ENCODE data around the gene SUN1. TPM values are rescaled to one million over a fixed set of nuclear protein-coding genes. Genes with fewer than 3 reads are reported as not detected.

SUN1 gene
- total RNA-seq, 1 donor from 2014 or later: 186 TPM

- Histone ChIP-seq H3K4me1 (peaks cover 0 to 9% of the 10 kb centered on the region in 2 donors), H3K27ac (no peak overlapping the region), H3K4me3 (no peak overlapping the region), H3K9me3 (no peaks in the 10 kb centered on the region), H3K36me3 (peaks cover 60 to 62% of the 10 kb centered on the region in 2 donors), H3K27me3 (no peaks in the 10 kb centered on the region)
- no peak for TF ChIP-seq CTCF (IDR thresholded peaks at IDR 0.05)
- intact Hi-C loops (cut with DNase I): no loop called here
- DNase-seq (ENCODE audit: low spot score in 2 of 2): no peak
Measured at GRCh38 chr7:888081-889024, 56.1 kb downstream of the SUN1 start.

- no peak for DNase-seq (ENCODE audit: low spot score in 2 of 2)
- no peak overlapping the region for H3K4me3 ChIP-seq
- no peaks in the 10 kb centered on the region for H3K27me3 ChIP-seq
- no peak for TF ChIP-seq CTCF (IDR thresholded peaks at IDR 0.05)
- intact Hi-C loops (cut with DNase I): no loop called here
- peaks cover 0 to 4% of the 10 kb centered on the region in 2 donors for H3K4me1 ChIP-seq
- H3K36me3 ChIP-seq: peaks cover 63 to 68% of the 10 kb centered on the region in 2 donors
- no peak overlapping the region for H3K27ac ChIP-seq
- H3K9me3 ChIP-seq: no peaks in the 10 kb centered on the region
Measured at GRCh38 chr7:889025-889390, 56.7 kb downstream of the SUN1 start.

- peaks cover 64 to 72% of the 10 kb centered on the region in 2 donors for H3K36me3 ChIP-seq
- H3K27me3 ChIP-seq: no peaks in the 10 kb centered on the region
- H3K27ac ChIP-seq: no peak overlapping the region
- DNase-seq (ENCODE audit: low spot score in 2 of 2): no peak
- H3K4me1 ChIP-seq: peaks cover 0 to under 1% of the 10 kb centered on the region in 2 donors
- no peak overlapping the region for H3K4me3 ChIP-seq
- intact Hi-C loops (cut with DNase I): no loop called here
- no peaks in the 10 kb centered on the region for H3K9me3 ChIP-seq
- no peak for TF ChIP-seq CTCF (IDR thresholded peaks at IDR 0.05)
Measured at GRCh38 chr7:889391-889790, 57.1 kb downstream of the SUN1 start.

- DNase-seq (ENCODE audit: low spot score in 2 of 2): no peak
- Histone ChIP-seq H3K4me3 (no peak overlapping the region), H3K36me3 (peaks cover 76 to 87% of the 10 kb centered on the region in 2 donors), H3K27me3 (no peaks in the 10 kb centered on the region), H3K27ac (no peak overlapping the region), H3K4me1 (no peaks in the 10 kb centered on the region), H3K9me3 (no peaks in the 10 kb centered on the region)
- TF ChIP-seq CTCF (IDR thresholded peaks at IDR 0.05): no peak
- intact Hi-C loops (cut with DNase I): no loop called here
Measured at GRCh38 chr7:890868-891267, 58.6 kb downstream of the SUN1 start.

GRCh38 chr7:891291-891690 lies 59.0 kb downstream of the SUN1 start:
- no peak for DNase-seq (ENCODE audit: low spot score in 2 of 2)

More at GRCh38 chr7:891291-891690, 59.0 kb downstream of the SUN1 start:
- no peaks in the 10 kb centered on the region for H3K9me3 ChIP-seq
- no peak overlapping the region for H3K4me3 ChIP-seq
- no peak overlapping the region for H3K27ac ChIP-seq
- intact Hi-C loops (cut with DNase I): no loop called here
- H3K4me1 ChIP-seq: no peaks in the 10 kb centered on the region
- no peak for TF ChIP-seq CTCF (IDR thresholded peaks at IDR 0.05)
- H3K36me3 ChIP-seq: peaks cover 76 to 87% of the 10 kb centered on the region in 2 donors
- H3K27me3 ChIP-seq: no peaks in the 10 kb centered on the region

All from ascending aorta (tissue), 2 donors.